Placental epithelial cell (primary cell): ENCODE results near the gene CCDC110. TPM values are rescaled to one million over a fixed set of nuclear protein-coding genes. Genes with fewer than 3 reads are reported as not detected.

ENCODE experiments used
- small RNA-seq: library from RNA; depleted of rRNA; stranded (forward); fragments of <200 nt; gene quantifications from one replicate; pipeline ENCODE3, GENCODE V24; 2012
- total RNA-seq: library from RNA; depleted of rRNA; stranded (reverse); fragments of >200 nt; gene quantifications from 2 replicates; pipeline ENCODE4 v1.2.3, GENCODE V29; 2012

Gene CCDC110
- 0.11 and 0.39 TPM in 2 replicates for total RNA-seq

DNA sequence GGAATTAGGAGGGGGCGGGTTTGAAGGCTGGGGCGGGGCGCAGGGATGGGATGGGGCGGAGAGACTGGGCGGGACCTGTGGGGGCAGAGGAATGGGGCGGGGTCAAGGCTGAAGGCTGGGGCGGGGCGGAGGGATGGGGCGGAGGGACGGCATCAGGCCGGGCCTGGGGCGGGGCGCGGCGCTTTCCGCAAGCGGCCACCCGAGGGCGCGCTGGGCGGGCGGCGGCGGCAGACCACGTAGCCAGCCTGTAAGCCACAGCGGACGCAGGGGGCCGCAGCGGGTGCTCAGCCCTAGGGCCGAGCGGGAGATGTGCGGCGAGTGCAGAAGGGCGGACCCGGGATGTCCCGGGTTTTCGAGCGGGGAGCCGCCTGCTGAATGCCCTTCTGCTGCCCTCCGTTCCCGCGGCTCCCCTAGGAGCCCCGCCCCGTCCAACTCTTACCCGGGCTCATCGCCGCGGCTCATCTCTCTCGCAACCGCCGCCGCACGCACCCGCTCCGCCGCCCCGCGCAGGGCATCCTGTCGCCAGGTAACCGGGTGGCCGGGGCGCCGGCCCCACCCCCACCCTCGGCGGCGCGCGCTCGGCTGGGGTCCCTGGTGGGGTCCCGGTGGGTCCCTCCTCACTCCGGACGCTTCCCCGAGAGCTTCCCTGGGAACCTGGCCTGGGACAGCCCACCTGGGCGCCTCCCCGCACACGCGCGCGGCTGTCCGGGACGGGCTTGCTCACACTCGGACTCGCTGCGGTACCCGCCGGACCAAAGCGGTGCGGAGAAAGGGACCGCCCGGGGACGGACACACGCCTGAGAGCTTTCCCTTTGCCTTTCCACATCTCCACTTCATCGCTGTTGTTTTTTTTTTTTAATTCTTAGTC is at the start of gene CCDC110:
Gene CCDC110, minus strand, starts transcription at position 499 of the 868 bp plus-strand sequence. Its CDS starts 50 bp downstream, at position 449.

DNA sequence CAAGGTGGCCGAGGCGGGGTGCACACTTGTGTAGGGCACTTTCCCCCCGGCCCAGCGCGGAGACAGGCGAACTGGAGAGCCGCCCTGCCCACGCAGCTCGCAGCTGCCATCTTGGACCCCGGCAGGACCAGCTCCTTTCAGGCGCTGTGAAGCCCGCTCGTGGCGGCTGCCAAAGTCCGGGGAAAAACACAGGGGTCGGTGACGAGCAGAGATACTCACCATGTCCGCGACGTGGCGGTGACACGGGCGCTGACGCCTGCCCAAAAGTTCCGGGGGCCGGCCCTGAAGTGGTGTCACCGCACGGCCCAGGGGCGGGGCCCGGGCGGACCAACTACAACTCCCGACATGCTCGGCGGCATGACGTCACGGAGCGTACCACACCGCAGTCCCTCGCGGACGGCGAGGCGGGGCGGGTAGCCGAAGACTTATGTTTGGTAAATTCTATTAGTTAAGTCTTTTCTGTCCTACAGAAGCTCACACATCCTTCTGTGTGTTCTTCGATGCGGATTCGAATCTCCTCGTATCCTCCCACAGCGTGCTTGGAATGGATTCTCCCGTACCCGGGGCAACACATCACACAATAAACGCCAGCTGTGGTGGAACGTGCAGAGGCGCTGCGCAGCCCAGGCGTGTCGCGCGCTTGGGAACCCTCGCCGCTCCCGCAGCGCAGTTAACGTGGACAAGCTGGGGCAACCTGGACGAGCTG is 45.7 kb downstream of the CCDC110 start, which contains the start of gene UFSP2:
Gene UFSP2, minus strand, starts transcription at position 318 of the 706 bp plus-strand sequence. Its CDS starts 96 bp downstream, at position 222.

DNA sequence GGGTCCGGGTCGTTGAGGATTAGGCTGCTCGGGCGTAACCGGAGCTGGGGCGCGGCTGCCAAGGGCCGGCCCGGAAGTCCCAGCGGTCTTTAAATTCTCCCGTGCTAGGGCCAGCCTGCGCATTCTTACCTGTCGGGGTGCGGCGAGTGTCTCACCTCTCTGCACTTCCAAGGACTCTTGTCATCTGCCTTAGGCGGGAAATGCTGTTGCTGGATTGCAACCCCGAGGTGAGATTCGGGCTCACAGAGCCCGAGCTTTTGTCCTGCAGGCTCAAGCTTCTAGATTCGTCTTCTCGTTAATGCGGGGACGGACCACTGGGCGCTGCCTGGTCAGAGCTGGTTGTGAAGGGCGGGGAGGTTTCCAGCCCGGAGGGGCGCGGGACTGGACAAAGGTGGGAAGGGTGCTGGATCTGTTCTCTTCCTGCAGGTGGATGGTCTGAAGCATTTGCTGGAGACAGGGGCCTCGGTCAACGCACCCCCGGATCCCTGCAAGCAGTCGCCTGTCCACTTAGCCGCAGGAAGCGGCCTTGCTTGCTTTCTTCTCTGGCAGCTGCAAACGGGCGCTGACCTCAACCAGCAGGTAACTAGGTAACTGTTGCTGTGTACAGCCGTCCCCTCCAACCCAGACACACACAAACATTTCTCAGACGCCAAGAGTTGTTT is 74.7 kb downstream of the CCDC110 start, which contains the start of gene ANKRD37:
Gene ANKRD37, plus strand, starts transcription at position 118 of the 662 bp plus-strand sequence. Its CDS starts 83 bp downstream, at position 201.

DNA sequence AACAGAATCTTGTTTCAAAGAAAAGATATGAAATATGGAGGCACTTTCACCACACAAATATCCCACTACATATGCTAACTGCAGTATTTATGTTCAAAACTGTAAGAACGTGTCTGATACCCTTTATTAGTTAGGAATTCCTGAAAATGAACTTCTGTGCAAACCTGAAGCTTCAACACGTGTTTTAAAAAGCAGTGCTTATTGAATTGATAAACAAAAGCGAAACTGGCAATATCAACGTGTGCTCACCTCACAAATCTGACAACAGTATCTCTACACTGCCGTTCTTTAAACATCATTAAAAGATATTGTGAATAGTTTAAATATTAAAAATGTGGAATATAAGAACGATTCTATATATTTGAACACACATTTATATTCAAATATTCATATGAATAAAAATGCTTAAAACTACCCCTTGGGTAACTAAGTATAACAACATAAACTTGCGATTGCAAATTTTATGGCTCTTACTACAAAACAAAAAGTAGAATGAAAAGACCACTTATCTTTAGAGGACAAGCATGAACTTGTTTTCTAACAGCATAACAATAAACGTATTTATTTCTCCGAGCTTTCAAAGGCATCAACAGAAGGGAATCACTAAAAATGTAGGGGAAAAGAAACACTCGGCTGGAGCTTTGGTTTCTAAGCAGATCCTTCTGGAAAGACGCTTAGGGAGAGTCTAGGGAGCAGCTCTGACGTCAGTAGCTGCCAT is 76.1 kb downstream of the CCDC110 start, which contains the start of gene LRP2BP:
Gene LRP2BP, minus strand, starts transcription at position 687 of the 718 bp plus-strand sequence. CDS start 17,738 bp downstream, outside the sequence.

Small RNA genes lying within 50 kb of the gene (small RNA-seq; reads per million reads assigned to genes)
- not detected for gene RF00019

Other genes starting within 250 kb of the CCDC110 start
- gene LRP2BP, start 75.8 kb downstream of the CCDC110 start, total RNA-seq = 0.98 and 1.2 TPM in 2 replicates
- 15.7 and 26.5 TPM in 2 replicates for gene ANKRD37, start 74.9 kb downstream of the CCDC110 start, total RNA-seq
- 31.3 and 36.9 TPM in 2 replicates for gene UFSP2, start 45.8 kb downstream of the CCDC110 start, total RNA-seq
- not detected in 2 replicates for gene PDLIM3, start 63.8 kb upstream of the CCDC110 start, total RNA-seq